DND-41 (cell line): ENCODE data around the gene INPP5A.

ENCODE experiments used
- ATAC-seq: fragments of 200-7000 bp; cut with Tn5 transposase; 3 replicates; pipeline ENCODE4 v1.9.1; 2021; ENCODE audit warnings: low read depth; ENCODE audit not compliant: insufficient read depth
- DNase-seq: peaks from one replicate; pipeline ENCODE4 v3.0.0-alpha.2; 2020
- H2AFZ ChIP-seq: 2 replicates; pipeline ENCODE4 v1.6.0; 2012; ENCODE audit warnings: low read depth, low read length
- H3K27ac ChIP-seq: 2 replicates; pipeline ENCODE4 v1.5.1; 2012; ENCODE audit warnings: low read length, inconsistent platforms
- H3K27me3 ChIP-seq: fragments of 200-600 bp; sonication (generic); 2 replicates; pipeline ENCODE4 v1.6.0; 2012; ENCODE audit warnings: low read length, mild to moderate bottlenecking, inconsistent platforms; ENCODE audit not compliant: insufficient read depth, poor library complexity
- H3K36me3 ChIP-seq: 2 replicates; pipeline ENCODE4 v1.5.1; 2012; ENCODE audit warnings: low read length, inconsistent platforms; ENCODE audit not compliant: insufficient read depth
- H3K4me1 ChIP-seq: 2 replicates; pipeline ENCODE4 v1.5.1; 2012; ENCODE audit warnings: mild to moderate bottlenecking, low read length; ENCODE audit not compliant: insufficient read depth
- H3K4me2 ChIP-seq: 2 replicates; pipeline ENCODE4 v1.6.0; 2012; ENCODE audit warnings: mild to moderate bottlenecking, moderate library complexity, low read length, inconsistent platforms; ENCODE audit not compliant: insufficient read depth
- H3K4me3 ChIP-seq, 2 experiments: fragments of 200-600 bp in 1 of 2; shearing (Covaris generic) in 1 of 2; 2 replicates each; pipeline ENCODE4 v1.5.1; 2012 to 2016; ENCODE audit warnings: inconsistent platforms in 2 of 2, low read length in 2 of 2, mild to moderate bottlenecking in 2 of 2, low read depth in 1 of 2, moderate library complexity in 1 of 2
- H3K79me2 ChIP-seq: 2 replicates; pipeline ENCODE4 v1.6.0; 2012; ENCODE audit warnings: low read length, inconsistent platforms; ENCODE audit not compliant: insufficient read depth
- H3K9ac ChIP-seq: 2 replicates; pipeline ENCODE4 v1.6.0; 2012; ENCODE audit warnings: low read depth, mild to moderate bottlenecking, inconsistent platforms, low read length, moderate library complexity
- H3K9me3 ChIP-seq: 2 replicates; pipeline ENCODE4 v1.5.1; 2012; ENCODE audit warnings: low read length, moderate library complexity, mild to moderate bottlenecking, inconsistent platforms; ENCODE audit not compliant: insufficient read depth, severe bottlenecking
- H4K20me1 ChIP-seq: 2 replicates; pipeline ENCODE4 v1.6.0; 2012; ENCODE audit warnings: low read length; ENCODE audit not compliant: insufficient read depth
- CTCF ChIP-seq: IDR thresholded peaks from 2 replicates; pipeline ENCODE4 v1.5.1; 2012; ENCODE audit warnings: borderline replicate concordance, low read length, moderate library complexity, mild to moderate bottlenecking; ENCODE audit not compliant: poor library complexity, severe bottlenecking; ENCODE audit errors: extremely low read depth
- EZH2 ChIP-seq: IDR thresholded peaks from 3 replicates; pipeline ENCODE4 v1.6.1; 2012; ENCODE audit warnings: borderline replicate concordance, low read depth, mild to moderate bottlenecking, moderate library complexity, low read length, inconsistent platforms; ENCODE audit not compliant: severe bottlenecking

Gene INPP5A

DNA sequence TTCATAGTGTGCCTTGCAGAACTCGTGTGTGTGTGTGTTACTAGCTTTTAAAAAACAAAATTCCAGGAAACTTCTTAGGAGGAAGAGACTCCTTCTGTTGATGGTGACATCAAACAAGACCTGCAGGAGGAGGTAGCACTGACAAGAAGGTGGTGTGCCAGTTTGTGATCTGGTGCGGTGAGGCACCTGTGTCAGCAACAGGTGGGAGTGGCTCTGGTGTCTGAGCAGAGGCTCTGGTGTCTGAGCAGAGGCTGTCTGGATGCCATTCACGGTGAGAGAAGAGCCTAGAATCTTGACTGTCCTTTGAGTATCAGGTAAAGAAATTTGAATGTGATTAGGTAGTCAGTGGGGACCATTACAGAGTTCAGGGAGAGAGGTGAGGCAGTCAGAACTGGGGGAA, 122.8 kb downstream of the INPP5A start:
- ATAC-seq (no peak), DNase-seq (no peak)
- H3K9me3 ChIP-seq, result no peaks in the 10 kb centered on the region
- no peak overlapping the region for H2AFZ ChIP-seq
- H3K4me2 ChIP-seq, result no peak overlapping the region
- no peaks in the 10 kb centered on the region for H3K79me2 ChIP-seq
- no peaks in the 10 kb centered on the region for H3K27me3 ChIP-seq
- no peak overlapping the region for H3K9ac ChIP-seq
- no peak overlapping the region for H3K27ac ChIP-seq
- peaks cover 21% of the 10 kb centered on the region for H4K20me1 ChIP-seq
- no peaks in the 10 kb centered on the region for H3K4me1 ChIP-seq
- peaks cover 22% of the 10 kb centered on the region for H3K36me3 ChIP-seq
- no peak overlapping the region for H3K4me3 ChIP-seq
- no peak for TF ChIP-seq CTCF
- TF ChIP-seq EZH2, result no peak

DNA sequence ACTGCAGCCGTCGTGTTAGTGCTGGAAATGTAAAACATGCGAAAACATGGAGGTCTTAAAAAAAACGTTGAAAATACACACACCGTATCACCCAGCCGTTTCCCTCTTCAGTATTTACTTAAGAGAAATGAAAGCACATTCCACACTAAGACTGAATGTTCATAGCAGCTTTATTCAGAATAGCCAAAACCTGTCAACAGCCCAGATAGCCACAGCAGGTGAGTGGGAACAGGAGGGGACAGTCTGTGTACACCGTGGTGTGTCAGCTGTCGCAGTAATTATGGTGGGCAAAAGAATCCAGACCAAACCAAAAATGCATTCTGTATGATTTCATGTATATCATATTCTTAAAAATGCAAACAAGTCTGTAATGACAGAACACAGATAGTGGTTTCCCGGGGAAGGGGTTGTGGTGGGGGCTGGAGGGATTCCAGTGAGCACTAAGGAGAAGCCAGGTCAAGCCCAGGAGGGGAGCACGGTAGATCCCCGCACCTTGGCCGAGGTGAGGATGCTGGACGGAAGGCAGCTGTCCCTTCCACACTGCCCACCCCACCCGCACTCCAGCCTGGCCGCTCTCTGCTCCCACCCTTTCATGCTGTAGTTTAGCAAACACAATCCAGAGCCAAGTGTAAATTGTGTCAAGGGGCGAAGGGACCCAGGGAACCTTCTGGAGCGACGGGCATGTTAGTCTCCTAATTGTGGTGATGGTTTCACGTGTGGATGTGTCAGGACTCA, 124.8 kb downstream of the INPP5A start:
- Histone ChIP-seq H3K9ac (no peak overlapping the region), H2AFZ (no peak overlapping the region), H3K4me3 (no peak overlapping the region), H3K36me3 (peaks cover 16% of the 10 kb centered on the region), H3K9me3 (no peaks in the 10 kb centered on the region), H3K27ac (no peak overlapping the region), H3K4me1 (no peaks in the 10 kb centered on the region), H3K79me2 (no peaks in the 10 kb centered on the region), H4K20me1 (peaks cover 5% of the 10 kb centered on the region; the same call in 1 of the 2 replicates), H3K27me3 (no peaks in the 10 kb centered on the region), H3K4me2 (no peak overlapping the region)
- TF ChIP-seq EZH2, result no peak
- TF ChIP-seq CTCF, result no peak
- DNase-seq (no peak), ATAC-seq (no peak)

DNA sequence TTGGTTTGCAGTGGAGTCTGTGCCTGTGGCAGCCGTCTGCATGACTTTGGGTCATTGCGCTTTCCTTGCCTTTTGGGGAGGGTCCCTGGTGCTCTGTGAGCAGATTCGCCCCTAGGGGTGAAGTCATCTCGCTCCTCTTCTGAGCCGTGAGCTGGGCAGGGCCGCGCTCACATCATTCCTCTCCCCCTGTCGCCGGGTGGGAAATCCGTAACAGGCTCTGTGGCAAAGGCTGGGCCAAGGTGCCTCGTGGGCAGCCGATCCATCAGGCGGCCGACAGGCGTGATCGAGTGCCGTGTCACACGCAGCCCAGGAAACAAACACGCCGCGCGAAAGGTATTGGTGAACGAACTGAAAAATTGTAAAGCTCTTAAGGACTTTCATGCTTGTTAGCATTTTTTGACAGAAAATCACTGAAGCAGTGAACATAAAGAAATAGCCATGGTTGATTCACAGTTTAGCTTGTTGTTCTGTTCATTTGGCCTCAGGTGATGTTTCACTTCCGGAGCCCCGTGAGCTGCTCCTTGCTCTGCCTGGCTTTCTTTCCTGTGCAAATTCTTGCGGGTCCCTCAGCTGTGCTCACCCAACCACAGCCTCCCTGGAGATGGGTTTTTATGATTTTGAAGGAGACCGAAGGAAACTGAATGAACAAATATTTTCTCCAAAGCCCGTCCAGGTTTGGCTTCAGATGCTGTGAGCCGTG, 126.2 kb downstream of the INPP5A start:
- no peak for ATAC-seq

More for the DNA sequence above, 126.2 kb downstream of the INPP5A start:
- no peak for DNase-seq
- Histone ChIP-seq H3K4me1 (no peaks in the 10 kb centered on the region), H2AFZ (no peak overlapping the region), H4K20me1 (peaks cover 5% of the 10 kb centered on the region; the same call in 1 of the 2 replicates), H3K4me2 (no peak overlapping the region), H3K36me3 (peaks cover 12% of the 10 kb centered on the region), H3K9me3 (no peaks in the 10 kb centered on the region), H3K9ac (no peak overlapping the region), H3K27me3 (no peaks in the 10 kb centered on the region), H3K79me2 (no peaks in the 10 kb centered on the region), H3K4me3 (no peak overlapping the region), H3K27ac (no peak overlapping the region)
- no peak for TF ChIP-seq CTCF
